Measurements from ENCODE around the gene ZNF474. TPM values are rescaled to one million over a fixed set of nuclear protein-coding genes. Genes with fewer than 3 reads are reported as not detected.

ZNF474 gene
- total RNA-seq, 1 donor from 2014 or later = not detected

DNA sequence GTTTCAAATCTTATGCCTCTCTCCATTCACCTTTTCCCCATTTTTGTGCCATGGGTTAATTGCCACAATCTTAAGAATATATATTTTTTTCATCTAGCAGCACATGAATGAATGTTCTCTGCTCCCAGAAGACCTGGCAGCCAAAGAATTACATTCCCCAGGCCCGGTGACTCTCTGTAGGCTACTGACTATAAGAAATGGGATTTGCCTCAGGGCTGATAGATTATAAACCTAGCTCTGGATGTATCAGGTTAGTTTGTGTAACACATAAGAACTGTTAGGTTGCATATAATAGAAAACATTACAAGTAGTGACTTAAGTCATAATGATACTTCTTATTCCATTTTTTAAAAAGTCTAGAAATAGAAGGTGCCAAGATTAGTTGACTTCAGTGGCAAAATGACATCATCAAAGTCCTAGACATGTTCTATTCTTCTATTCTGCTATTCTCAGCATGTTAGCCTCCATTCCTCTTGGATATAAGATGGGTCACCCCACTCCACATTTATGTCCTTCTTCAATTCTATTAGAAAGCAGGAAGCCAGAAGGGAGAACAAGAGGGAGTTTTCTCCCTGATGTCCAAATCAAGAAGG, 10.9 kb upstream of the ZNF474 start:
- Mint-ChIP-seq H3K36me3 (ENCODE audit: low read depth, unreplicated experiment) (no peaks in the 10 kb centered on the region), H3K4me1 (ENCODE audit: unreplicated experiment) (peaks cover 4% of the 10 kb centered on the region), H3K9me3 (ENCODE audit: unreplicated experiment) (no peaks in the 10 kb centered on the region), H3K27ac (ENCODE audit: unreplicated experiment) (no peak overlapping the region), H3K4me3 (ENCODE audit: unreplicated experiment) (no peak overlapping the region), H3K27me3 (ENCODE audit: unreplicated experiment) (no peaks in the 10 kb centered on the region)
- no peak for DNase-seq (ENCODE audit: low spot score)
- no peak for TF ChIP-seq CTCF (IDR thresholded peaks at IDR 0.05; ENCODE audit: unreplicated experiment)

GRCh38 chr5:122119205-122119604, 10.1 kb upstream of the ZNF474 start:
- no peak for DNase-seq (ENCODE audit: low spot score)
- Mint-ChIP-seq H3K36me3 (ENCODE audit: low read depth, unreplicated experiment) (no peaks in the 10 kb centered on the region), H3K27me3 (ENCODE audit: unreplicated experiment) (no peaks in the 10 kb centered on the region), H3K27ac (ENCODE audit: unreplicated experiment) (no peak overlapping the region), H3K4me3 (ENCODE audit: unreplicated experiment) (no peak overlapping the region), H3K4me1 (ENCODE audit: unreplicated experiment) (no peaks in the 10 kb centered on the region), H3K9me3 (ENCODE audit: unreplicated experiment) (no peaks in the 10 kb centered on the region)
- TF ChIP-seq CTCF (IDR thresholded peaks at IDR 0.05; ENCODE audit: unreplicated experiment) = no peak

DNA sequence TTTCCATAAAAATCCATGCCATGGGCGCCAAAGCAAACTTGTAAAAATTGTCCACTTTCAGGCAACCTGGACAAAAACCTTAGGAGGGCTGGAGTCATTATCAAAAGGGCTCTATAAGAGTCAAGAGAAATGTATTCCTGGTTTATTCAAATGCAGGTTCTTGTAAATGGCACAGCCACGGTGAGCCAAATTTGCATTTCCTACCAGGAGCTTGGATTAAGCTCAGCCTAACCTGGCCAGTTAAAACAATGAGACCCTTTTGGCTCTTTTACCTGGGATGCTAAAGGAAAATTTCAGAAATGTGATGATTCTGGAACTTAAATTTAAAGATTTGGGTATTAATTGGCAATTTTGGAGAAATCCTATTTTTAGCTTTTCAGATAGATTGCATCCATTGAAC, 8.9 kb upstream of the ZNF474 start:
- H3K36me3 Mint-ChIP-seq (ENCODE audit: low read depth, unreplicated experiment) = no peaks in the 10 kb centered on the region
- H3K27ac Mint-ChIP-seq (ENCODE audit: unreplicated experiment) = no peak overlapping the region
- no peak for TF ChIP-seq CTCF (IDR thresholded peaks at IDR 0.05; ENCODE audit: unreplicated experiment)
- H3K4me3 Mint-ChIP-seq (ENCODE audit: unreplicated experiment) = no peak overlapping the region
- H3K9me3 Mint-ChIP-seq (ENCODE audit: unreplicated experiment) = no peaks in the 10 kb centered on the region
- H3K27me3 Mint-ChIP-seq (ENCODE audit: unreplicated experiment) = no peaks in the 10 kb centered on the region
- DNase-seq (ENCODE audit: low spot score) = no peak
- no peaks in the 10 kb centered on the region for H3K4me1 Mint-ChIP-seq (ENCODE audit: unreplicated experiment)

DNA sequence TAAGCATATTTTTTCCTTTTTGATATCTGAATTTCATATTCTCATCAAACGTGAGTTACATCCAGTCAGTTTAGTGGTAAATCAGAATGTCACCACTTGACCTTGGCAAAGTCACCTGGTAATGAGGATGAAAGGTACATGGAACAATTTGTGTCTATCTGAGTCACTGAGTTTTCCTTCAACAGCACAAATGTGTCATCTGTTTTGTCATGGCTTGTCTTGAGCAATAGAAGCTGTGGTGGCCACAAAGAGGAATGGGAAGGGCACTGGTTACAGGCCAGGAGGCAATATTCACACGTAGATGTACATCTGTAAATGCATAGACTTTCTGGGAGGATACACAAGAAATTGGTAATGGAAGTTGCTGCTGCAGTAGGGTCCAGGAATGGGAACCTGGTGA, 8.4 kb upstream of the ZNF474 start:
- no peak for DNase-seq (ENCODE audit: low spot score)
- no peak overlapping the region for H3K27ac Mint-ChIP-seq (ENCODE audit: unreplicated experiment)
- peaks cover 2% of the 10 kb centered on the region for H3K4me1 Mint-ChIP-seq (ENCODE audit: unreplicated experiment)
- no peaks in the 10 kb centered on the region for H3K9me3 Mint-ChIP-seq (ENCODE audit: unreplicated experiment)
- H3K4me3 Mint-ChIP-seq (ENCODE audit: unreplicated experiment) = no peak overlapping the region
- H3K36me3 Mint-ChIP-seq (ENCODE audit: low read depth, unreplicated experiment) = no peaks in the 10 kb centered on the region
- no peaks in the 10 kb centered on the region for H3K27me3 Mint-ChIP-seq (ENCODE audit: unreplicated experiment)
- no peak for TF ChIP-seq CTCF (IDR thresholded peaks at IDR 0.05; ENCODE audit: unreplicated experiment)

GRCh38 chr5:122121479-122122465, 7.6 kb upstream of the ZNF474 start:
- peaks cover 5% of the 10 kb centered on the region for H3K4me1 Mint-ChIP-seq (ENCODE audit: unreplicated experiment)
- H3K27me3 Mint-ChIP-seq (ENCODE audit: unreplicated experiment) = no peaks in the 10 kb centered on the region
- H3K36me3 Mint-ChIP-seq (ENCODE audit: low read depth, unreplicated experiment) = no peaks in the 10 kb centered on the region
- H3K27ac Mint-ChIP-seq (ENCODE audit: unreplicated experiment) = no peak overlapping the region
- H3K4me3 Mint-ChIP-seq (ENCODE audit: unreplicated experiment) = no peak overlapping the region
- H3K9me3 Mint-ChIP-seq (ENCODE audit: unreplicated experiment) = no peaks in the 10 kb centered on the region
- TF ChIP-seq CTCF (IDR thresholded peaks at IDR 0.05; ENCODE audit: unreplicated experiment) = no peak
- no peak for DNase-seq (ENCODE audit: low spot score)

Measured in endothelial cell (in vitro differentiated cells).